T-cell (primary cell): Measurements from ENCODE around the gene MX2. TPM values are rescaled to one million over a fixed set of nuclear protein-coding genes. Genes with fewer than 3 reads are reported as not detected.
"Not testable (repeated sequence)": the region's sequence is repeated elsewhere in the genome, so short reads cannot be mapped to it uniquely, and the experiment has no call there.

Source experiments
- ATAC-seq, 4 experiments: fragments of 200-7000 bp in 3 of 4; fragments of 150-1000 bp in 1 of 4; cut with Tn5 transposase; replicated peaks in 1 of 4; 1 replicate in 3 of 4; 2 replicates in 1 of 4; pipeline ENCODE4 v1.10.0; 2021; ENCODE audit warnings: moderate library complexity in 3 of 4, mild to moderate bottlenecking in 2 of 4, moderate number of reproducible peaks in 1 of 4
- CTCF ChIA-PET, 2 donors: fragments of 300-600 bp; sonication (Branson Sonifier 250); formaldehyde crosslinking; loops; one replicate each; lab custom pipeline; 2022; ENCODE audit warnings: antibody characterized with exemption in 2 of 2; lab: Charles Lee
- POLR2A ChIA-PET, 2 donors: fragments of 300-600 bp; sonication (Branson Sonifier 250); formaldehyde crosslinking; loops; one replicate each; lab custom pipeline; 2022; ENCODE audit warnings: antibody characterized with exemption in 2 of 2; lab: Charles Lee
- DNase-seq, 35 experiments: peaks; one replicate each; pipeline versions ENCODE4 v3.0.0 to v3.0.0-alpha.2; 2013 to 2023
- H3K27ac ChIP-seq: one replicate; pipeline ENCODE4 v1.5.1; 2013; ENCODE audit warnings: low read length
- H3K27me3 ChIP-seq, 2 experiments: replicated peaks in 1 of 2; 1 replicate in 1 of 2; 2 replicates in 1 of 2; pipeline versions ENCODE4 v1.6.1 to v1.7.0; 2013; ENCODE audit warnings: low read length in 1 of 2, mixed read lengths in 1 of 2; ENCODE audit not compliant: control insufficient read depth in 2 of 2, insufficient read depth in 2 of 2; ENCODE audit errors: extremely low read depth in 1 of 2
- H3K36me3 ChIP-seq, 2 donors: 1 replicate in 1 of 2; 2 replicates in 1 of 2; pipeline versions ENCODE4 v1.6.1 to v1.7.0; 2013; ENCODE audit warnings: low read length in 1 of 2; ENCODE audit not compliant: control insufficient read depth in 2 of 2, insufficient read depth in 1 of 2; ENCODE audit errors: extremely low read depth in 1 of 2
- H3K4me1 ChIP-seq, 2 experiments: 1 replicate in 1 of 2; 2 replicates in 1 of 2; pipeline versions ENCODE4 v1.6.1 to v1.7.0; 2013; ENCODE audit warnings: low read length in 2 of 2, mixed read lengths in 1 of 2; ENCODE audit not compliant: insufficient read depth in 2 of 2, control insufficient read depth in 1 of 2; ENCODE audit errors: extremely low read depth in 1 of 2
- H3K4me3 ChIP-seq, 2 donors: 1 replicate in 1 of 2; 2 replicates in 1 of 2; pipeline versions ENCODE4 v1.5.1 to v1.7.0; 2013; ENCODE audit warnings: mild to moderate bottlenecking in 2 of 2, low read length in 1 of 2, moderate library complexity in 1 of 2; ENCODE audit not compliant: control insufficient read depth in 1 of 2; ENCODE audit errors: extremely low read depth in 1 of 2
- H3K9me3 ChIP-seq: 2 replicates; pipeline ENCODE4 v1.7.0; 2013
- H3K27ac Mint-ChIP-seq, 2 donors: one replicate each; pipeline ENCODE4 v1.8.0; 2020 to 2021; ENCODE audit warnings: mild to moderate bottlenecking in 2 of 2, mixed read lengths in 2 of 2
- H3K27me3 Mint-ChIP-seq, 2 donors: one replicate each; pipeline ENCODE4 v1.8.0; 2021 to 2022; ENCODE audit warnings: mixed read lengths in 2 of 2
- H3K36me3 Mint-ChIP-seq: one replicate; pipeline ENCODE4 v1.8.0; 2021; ENCODE audit warnings: mixed read lengths
- H3K4me1 Mint-ChIP-seq, 3 donors: one replicate each; pipeline ENCODE4 v1.8.0; 2020 to 2022; ENCODE audit warnings: mixed read lengths in 3 of 3, mild to moderate bottlenecking in 1 of 3
- H3K4me3 Mint-ChIP-seq, 3 donors: one replicate each; pipeline ENCODE4 v1.8.0; 2020 to 2022; ENCODE audit warnings: mild to moderate bottlenecking in 3 of 3, mixed read lengths in 3 of 3, moderate library complexity in 3 of 3
- H3K9me3 Mint-ChIP-seq, 3 donors: one replicate each; pipeline ENCODE4 v1.8.0; 2020 to 2022; ENCODE audit warnings: mixed read lengths in 3 of 3
- WGBS: methylation state at CpG from one replicate; pipeline ENCODE4 v1.1.5; 2013; ENCODE audit warnings: missing lambda C conversion rate; ENCODE audit not compliant: insufficient coverage; 5-methylcytosine and 5-hydroxymethylcytosine counted together
- total RNA-seq, 35 experiments: library from RNA in 6 of 35; stranded (reverse) in 6 of 35; fragments of 120-200 nt in 1 of 35; gene quantifications; one replicate each; pipeline versions ENCODE4 v1.2.1 to v1.2.4 and lab custom pipeline; 2013 to 2026

The MX2 gene
- total RNA-seq, 5 donors from 2014 or later (not counting 1 experiment from before 2014, with no cell fraction given) = 77.7 to 103 (median 81.8) TPM

DNA sequence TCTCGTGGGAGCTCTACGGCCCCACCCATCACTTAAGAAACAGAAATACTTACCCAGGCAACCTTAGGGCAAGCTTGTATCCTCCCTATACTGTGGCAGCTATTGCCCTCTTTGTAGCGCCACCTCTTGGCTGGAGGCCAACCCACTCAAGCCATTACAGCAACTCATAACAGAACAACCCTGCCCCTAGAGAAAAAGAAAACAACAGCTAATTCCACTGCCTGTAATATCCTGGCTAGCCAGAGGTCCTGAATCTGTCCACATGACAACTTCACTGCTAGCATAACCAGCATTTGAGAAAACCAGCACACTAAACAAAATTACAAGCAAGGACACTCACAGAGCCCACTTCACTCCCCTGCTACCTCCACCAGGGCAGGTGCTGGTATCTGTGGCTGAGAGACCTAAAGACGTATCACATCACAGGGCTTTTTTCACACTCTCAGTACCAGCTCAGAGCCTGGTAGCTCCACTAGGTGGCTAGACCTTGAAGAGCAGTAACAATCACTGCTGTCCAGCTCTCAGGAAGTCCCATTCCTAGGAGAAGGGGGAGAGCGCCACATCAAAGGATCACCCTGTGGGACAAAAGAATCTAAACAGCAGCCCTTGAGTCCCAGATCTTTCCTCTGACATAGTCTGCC lies 49.7 kb downstream of the MX2 start:
- H3K9me3 Mint-ChIP-seq = peaks cover 7 to 57% (median 29%) of the 10 kb centered on the region in 3 donors
- 64% methylated on average over 4 of the region's 5 CpGs for WGBS

GRCh38 chr21:41417505-41417904 lies 55.7 kb downstream of the MX2 start:
- no CpG with 5 or more reads among the region's 2 CpGs for WGBS
- CTCF ChIA-PET = not testable (repeated sequence)
- H3K27ac Mint-ChIP-seq = peak overlapping the region; percentile 23 to 34

More for the DNA sequence above, 49.7 kb downstream of the MX2 start:
- ATAC-seq (peak in 2 of 4 experiments; percentile 29 to 45), DNase-seq (peak in 7 of 35 experiments; percentile 6 to 36 (median 21))
- Histone ChIP-seq H3K4me3 (no peak overlapping the region), H3K27ac (no peak overlapping the region), H3K9me3 (no peaks in the 10 kb centered on the region), H3K4me1 (no peaks in the 10 kb centered on the region), H3K36me3 (peaks cover 5 to 37% of the 10 kb centered on the region in 2 donors), H3K27me3 (no peaks in the 10 kb centered on the region)
- ChIA-PET POLR2A (interaction anchor here (0.5 to 0.6 kb wide), 2 partner anchors 8 to 306 kb away, joined by 4 to 5 read pairs; no protein-coding TSS in a partner anchor), CTCF (interaction anchor here in 1 of 2 donors (0.6 kb wide), 1 partner anchor 143 kb away, joined by 3 read pairs; no protein-coding TSS in a partner anchor)
- H3K4me3 Mint-ChIP-seq = no peak overlapping the region
- peaks cover 0 to 7% (median 2%) of the 10 kb centered on the region in 3 donors for H3K4me1 Mint-ChIP-seq
- H3K27me3 Mint-ChIP-seq = no peaks in the 10 kb centered on the region
- H3K27ac Mint-ChIP-seq = no peak overlapping the region
- H3K36me3 Mint-ChIP-seq = peaks cover 51% of the 10 kb centered on the region

DNA sequence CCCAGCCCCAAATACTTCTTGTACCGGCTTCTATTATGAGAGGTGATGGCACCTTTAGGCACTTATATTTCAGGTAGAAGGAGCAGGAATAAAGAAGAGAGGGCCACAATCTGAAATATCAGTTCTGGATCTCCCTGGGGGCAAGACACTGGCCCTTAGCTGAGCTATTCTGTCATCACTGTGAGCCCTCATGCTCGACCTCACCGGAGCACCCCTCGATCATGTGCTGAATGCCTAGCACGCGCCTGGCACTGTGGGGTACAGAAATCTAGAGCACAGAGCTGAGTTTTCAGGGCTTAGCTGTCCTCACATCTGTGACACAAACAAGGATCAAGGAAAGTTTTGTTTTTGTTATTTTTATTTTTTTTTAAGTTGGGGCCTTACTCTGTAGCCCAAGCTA lies 56.6 kb downstream of the MX2 start:
- Histone ChIP-seq H3K4me3 (no peak overlapping the region), H3K27ac (no peak overlapping the region), H3K27me3 (no peaks in the 10 kb centered on the region), H3K4me1 (peaks cover 0 to 16% of the 10 kb centered on the region in 2 experiments), H3K9me3 (no peaks in the 10 kb centered on the region), H3K36me3 (no peaks in the 10 kb centered on the region)
- Mint-ChIP-seq H3K36me3 (no peaks in the 10 kb centered on the region), H3K27ac (peak overlapping the region; percentile 4 to 83), H3K4me3 (peak overlapping the region in 2 of 3 donors; percentile 17 to 29), H3K9me3 (peaks cover 7 to 24% (median 8%) of the 10 kb centered on the region in 3 donors), H3K27me3 (no peaks in the 10 kb centered on the region), H3K4me1 (peaks cover 25 to 36% (median 28%) of the 10 kb centered on the region in 3 donors)
- DNase-seq (no peak), ATAC-seq (no peak)
- WGBS = 92% methylated on average over 5 of the region's 6 CpGs
- ChIA-PET CTCF (no interaction called here), POLR2A (no interaction called here)

More at GRCh38 chr21:41417505-41417904, 55.7 kb downstream of the MX2 start:
- ATAC-seq, H3K36me3 Mint-ChIP-seq, H3K4me3 Mint-ChIP-seq, H3K27me3 Mint-ChIP-seq, H3K27ac ChIP-seq, DNase-seq, H3K9me3 ChIP-seq, H3K36me3 ChIP-seq, H3K27me3 ChIP-seq, POLR2A ChIA-PET, H3K4me3 ChIP-seq: not testable (repeated sequence)
- Mint-ChIP-seq H3K4me1 (peaks cover 19 to 27% (median 20%) of the 10 kb centered on the region in 3 donors), H3K9me3 (peaks cover 7 to 33% (median 17%) of the 10 kb centered on the region in 3 donors)
- peaks cover 0 to 11% of the 10 kb centered on the region in 2 experiments for H3K4me1 ChIP-seq

DNA sequence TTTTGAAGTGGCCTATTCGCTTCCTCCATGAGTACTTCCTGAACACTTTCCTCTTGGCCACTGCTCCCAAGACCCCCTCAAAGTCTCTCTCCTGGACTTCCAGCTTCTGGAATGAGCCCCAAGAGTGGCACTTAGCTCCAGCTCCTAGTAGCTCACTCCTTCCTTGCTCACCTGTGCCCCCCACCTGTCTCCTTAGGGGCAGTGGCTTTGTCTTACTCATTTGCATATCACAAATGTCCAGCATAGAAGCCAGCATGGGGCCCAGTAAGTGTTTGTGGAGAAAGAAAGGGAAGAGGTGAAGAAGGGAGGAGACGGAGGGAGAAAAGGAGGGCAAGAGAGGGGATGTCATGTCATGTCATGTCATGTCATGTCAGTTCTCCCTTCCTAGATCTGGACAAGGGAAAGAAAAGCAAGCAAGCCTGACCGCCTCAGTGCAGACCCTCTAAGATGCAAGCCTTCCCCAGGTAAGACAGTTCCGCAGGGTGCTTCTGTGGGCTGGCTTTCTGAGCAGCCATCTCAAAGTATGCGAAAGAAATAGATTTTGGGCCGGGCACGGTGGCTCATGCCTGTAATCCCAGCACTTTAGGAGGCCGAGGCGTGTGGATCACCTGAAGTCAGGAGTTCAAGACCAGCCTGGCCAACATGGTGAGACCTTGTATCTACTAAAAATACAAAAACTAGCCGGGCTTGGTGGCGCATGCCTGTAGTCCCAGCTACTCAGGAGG lies 57.3 kb downstream of the MX2 start:
- no peaks in the 10 kb centered on the region for H3K27me3 ChIP-seq
- peaks cover 5 to 21% of the 10 kb centered on the region in 2 experiments for H3K4me1 ChIP-seq
- Mint-ChIP-seq H3K9me3 (peaks cover 2 to 19% (median 3%) of the 10 kb centered on the region in 3 donors), H3K36me3 (no peaks in the 10 kb centered on the region), H3K4me3 (peak overlapping the region; percentile 34 to 95 (median 91)), H3K4me1 (peaks cover 31 to 43% (median 34%) of the 10 kb centered on the region in 3 donors), H3K27me3 (no peaks in the 10 kb centered on the region), H3K27ac (peak overlapping the region; percentile 89 to 94)
- H3K36me3 ChIP-seq = no peaks in the 10 kb centered on the region
- no peaks in the 10 kb centered on the region for H3K9me3 ChIP-seq
- peak overlapping the region; percentile 1 for H3K27ac ChIP-seq
- POLR2A ChIA-PET = no interaction called here
- ATAC-seq (no peak), DNase-seq (no peak)
- CTCF ChIA-PET = no interaction called here
- H3K4me3 ChIP-seq = no peak overlapping the region
- WGBS = 100% methylated on average over 7 of the region's 11 CpGs

GRCh38 chr21:41419921-41420862 lies 58.4 kb downstream of the MX2 start:
- ChIA-PET POLR2A (interaction anchor here in 1 of 2 donors (0.7 kb wide), 1 partner anchor 9 kb away, joined by 5 read pairs; no protein-coding TSS in a partner anchor), CTCF (no interaction called here)
- H3K27ac Mint-ChIP-seq = peak overlapping the region; percentile 91 to 94
- H3K9me3 ChIP-seq = no peaks in the 10 kb centered on the region
- H3K36me3 Mint-ChIP-seq = no peaks in the 10 kb centered on the region
- H3K4me3 Mint-ChIP-seq = peak overlapping the region; percentile 84 to 95 (median 91)
- H3K4me1 ChIP-seq = peaks cover 5 to 21% of the 10 kb centered on the region in 2 experiments
- peak overlapping the region; percentile 66 to 67 for H3K4me3 ChIP-seq
- no peaks in the 10 kb centered on the region for H3K36me3 ChIP-seq
- H3K27ac ChIP-seq = peak overlapping the region; percentile 72
- DNase-seq (peak in 25 of 35 experiments; percentile 4 to 55 (median 28)), ATAC-seq (peak; percentile 74 to 83 (median 80))
- WGBS = 3% methylated on average over 32 of the region's 54 CpGs
- H3K27me3 ChIP-seq = no peaks in the 10 kb centered on the region
- H3K4me1 Mint-ChIP-seq = peaks cover 38 to 53% (median 38%) of the 10 kb centered on the region in 3 donors
- H3K27me3 Mint-ChIP-seq = no peaks in the 10 kb centered on the region
- H3K9me3 Mint-ChIP-seq = peaks cover 0 to 8% (median 0%) of the 10 kb centered on the region in 3 donors
